ENCODE measurements around the gene LSM14A.

Gene LSM14A

GRCh38 chr19:34257559-34257924 is 85.2 kb downstream of the LSM14A start:
- Histone ChIP-seq H3K4me3 (ENCODE audit: low read depth, low read length) (no peak overlapping the region), H3K36me3 (ENCODE audit: control insufficient read depth, insufficient read depth, low read length) (no peaks in the 10 kb centered on the region), H3K27ac (ENCODE audit: low read depth, low read length) (no peak overlapping the region), H3K4me1 (ENCODE audit: control insufficient read depth, insufficient read depth, low read length) (peaks cover 20% of the 10 kb centered on the region), H3K9me3 (ENCODE audit: control insufficient read depth, insufficient read depth, low read length) (no peaks in the 10 kb centered on the region), H3K27me3 (ENCODE audit: control insufficient read depth, insufficient read depth, low read length) (no peaks in the 10 kb centered on the region), H3K9ac (ENCODE audit: low read depth, low read length) (no peak overlapping the region)

GRCh38 chr19:34259367-34260095 is 87.2 kb downstream of the LSM14A start:
- Histone ChIP-seq H3K27me3 (ENCODE audit: control insufficient read depth, insufficient read depth, low read length) (no peaks in the 10 kb centered on the region), H3K9me3 (ENCODE audit: control insufficient read depth, insufficient read depth, low read length) (no peaks in the 10 kb centered on the region), H3K4me1 (ENCODE audit: control insufficient read depth, insufficient read depth, low read length) (peaks cover 20% of the 10 kb centered on the region), H3K36me3 (ENCODE audit: control insufficient read depth, insufficient read depth, low read length) (no peaks in the 10 kb centered on the region), H3K27ac (ENCODE audit: low read depth, low read length) (no peak overlapping the region), H3K9ac (ENCODE audit: low read depth, low read length) (no peak overlapping the region), H3K4me3 (ENCODE audit: low read depth, low read length) (no peak overlapping the region)

DNA sequence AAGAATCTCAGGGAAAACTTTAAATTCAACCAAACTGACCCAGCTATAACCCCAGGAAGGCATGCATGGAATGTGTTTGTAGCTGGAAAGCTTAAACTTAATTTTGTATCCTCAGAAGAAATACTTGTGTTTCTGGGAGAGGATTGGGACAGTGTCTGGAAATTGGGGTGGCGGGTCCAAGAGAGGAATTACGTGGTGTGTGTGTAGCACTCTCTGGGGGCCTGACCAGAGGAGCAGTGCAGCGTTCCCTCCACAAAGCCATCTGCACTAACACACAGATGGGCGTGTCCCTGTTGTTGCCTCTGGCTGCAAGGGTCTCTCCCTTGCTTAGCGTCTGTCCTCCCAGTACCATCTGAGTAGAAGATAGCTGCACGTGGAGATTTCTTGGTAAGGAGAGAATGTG is 88.5 kb downstream of the LSM14A start:
- peaks cover 27% of the 10 kb centered on the region for H3K4me1 ChIP-seq (ENCODE audit: control insufficient read depth, insufficient read depth, low read length)
- H3K4me3 ChIP-seq (ENCODE audit: low read depth, low read length): peak overlapping the region; percentile 20; the same call in 1 of the 2 replicates
- H3K27ac ChIP-seq (ENCODE audit: low read depth, low read length): peak overlapping the region; percentile 37
- no peak overlapping the region for H3K9ac ChIP-seq (ENCODE audit: low read depth, low read length)
- no peaks in the 10 kb centered on the region for H3K36me3 ChIP-seq (ENCODE audit: control insufficient read depth, insufficient read depth, low read length)
- H3K9me3 ChIP-seq (ENCODE audit: control insufficient read depth, insufficient read depth, low read length): no peaks in the 10 kb centered on the region
- no peaks in the 10 kb centered on the region for H3K27me3 ChIP-seq (ENCODE audit: control insufficient read depth, insufficient read depth, low read length)

GRCh38 chr19:34261334-34262109 is 89.2 kb downstream of the LSM14A start:
- H3K4me1 ChIP-seq (ENCODE audit: control insufficient read depth, insufficient read depth, low read length): peaks cover 29% of the 10 kb centered on the region
- H3K9ac ChIP-seq (ENCODE audit: low read depth, low read length): no peak overlapping the region
- H3K4me3 ChIP-seq (ENCODE audit: low read depth, low read length): no peak overlapping the region
- H3K9me3 ChIP-seq (ENCODE audit: control insufficient read depth, insufficient read depth, low read length): no peaks in the 10 kb centered on the region
- H3K27me3 ChIP-seq (ENCODE audit: control insufficient read depth, insufficient read depth, low read length): no peaks in the 10 kb centered on the region
- H3K36me3 ChIP-seq (ENCODE audit: control insufficient read depth, insufficient read depth, low read length): no peaks in the 10 kb centered on the region
- H3K27ac ChIP-seq (ENCODE audit: low read depth, low read length): no peak overlapping the region

DNA sequence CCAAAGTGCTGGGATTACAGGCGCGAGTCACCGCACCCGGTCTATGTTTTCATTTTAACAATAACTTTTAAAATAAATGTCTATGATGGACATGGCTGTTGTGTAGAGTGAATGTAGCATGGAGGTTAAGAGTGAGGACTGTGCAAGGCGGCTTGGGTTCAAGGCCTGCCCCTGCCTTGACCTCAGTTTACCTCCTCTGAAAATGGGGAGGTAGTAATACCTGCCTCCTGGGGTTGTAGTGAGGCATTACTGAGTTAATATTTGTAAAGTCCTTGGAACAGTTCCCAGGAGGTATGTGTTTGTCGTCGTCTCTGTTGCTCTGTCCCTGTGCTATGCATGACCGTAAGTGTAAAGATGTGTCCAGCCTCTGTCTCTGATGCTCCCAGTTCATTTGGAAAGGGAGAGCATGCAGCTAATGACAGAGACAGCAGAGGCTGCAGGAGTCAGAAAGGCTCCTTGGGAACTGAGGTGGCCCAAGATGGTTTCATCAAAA is 91.5 kb downstream of the LSM14A start:
- no peak overlapping the region for H3K4me3 ChIP-seq (ENCODE audit: low read depth, low read length)
- H3K27me3 ChIP-seq (ENCODE audit: control insufficient read depth, insufficient read depth, low read length): no peaks in the 10 kb centered on the region
- H3K9ac ChIP-seq (ENCODE audit: low read depth, low read length): no peak overlapping the region
- H3K27ac ChIP-seq (ENCODE audit: low read depth, low read length): no peak overlapping the region
- H3K36me3 ChIP-seq (ENCODE audit: control insufficient read depth, insufficient read depth, low read length): no peaks in the 10 kb centered on the region
- H3K4me1 ChIP-seq (ENCODE audit: control insufficient read depth, insufficient read depth, low read length): peaks cover 29% of the 10 kb centered on the region
- H3K9me3 ChIP-seq (ENCODE audit: control insufficient read depth, insufficient read depth, low read length): no peaks in the 10 kb centered on the region

DNA sequence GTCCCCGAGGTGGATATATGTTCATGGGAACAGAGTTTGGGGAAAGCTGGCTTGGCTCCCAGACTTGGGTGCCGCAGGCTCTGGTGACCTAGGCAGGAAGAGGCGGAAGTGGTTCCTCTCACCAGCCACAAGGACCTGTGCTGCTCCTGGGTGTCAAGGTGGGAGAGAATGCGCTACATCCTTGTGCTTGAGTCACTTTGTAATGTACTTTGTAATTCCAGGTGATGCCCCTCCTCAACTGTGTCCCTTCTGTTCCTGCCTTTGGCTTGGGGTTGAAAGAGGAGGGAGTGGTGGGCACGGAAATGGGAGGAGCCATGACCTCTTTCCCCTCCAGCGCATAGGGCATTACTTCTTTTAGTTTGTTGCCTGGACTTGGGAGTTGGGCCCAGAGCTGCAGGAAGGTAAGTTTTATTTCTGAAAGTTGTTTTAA is 92.9 kb downstream of the LSM14A start:
- Histone ChIP-seq H3K9ac (ENCODE audit: low read depth, low read length) (no peak overlapping the region), H3K27ac (ENCODE audit: low read depth, low read length) (no peak overlapping the region), H3K4me1 (ENCODE audit: control insufficient read depth, insufficient read depth, low read length) (peaks cover 37% of the 10 kb centered on the region), H3K9me3 (ENCODE audit: control insufficient read depth, insufficient read depth, low read length) (no peaks in the 10 kb centered on the region), H3K36me3 (ENCODE audit: control insufficient read depth, insufficient read depth, low read length) (no peaks in the 10 kb centered on the region), H3K27me3 (ENCODE audit: control insufficient read depth, insufficient read depth, low read length) (no peaks in the 10 kb centered on the region), H3K4me3 (ENCODE audit: low read depth, low read length) (no peak overlapping the region)

GRCh38 chr19:34269081-34269480 is 96.8 kb downstream of the LSM14A start:
- no peaks in the 10 kb centered on the region for H3K27me3 ChIP-seq (ENCODE audit: control insufficient read depth, insufficient read depth, low read length)
- peaks cover 24% of the 10 kb centered on the region for H3K4me1 ChIP-seq (ENCODE audit: control insufficient read depth, insufficient read depth, low read length)
- no peaks in the 10 kb centered on the region for H3K9me3 ChIP-seq (ENCODE audit: control insufficient read depth, insufficient read depth, low read length)
- H3K4me3 ChIP-seq (ENCODE audit: low read depth, low read length): no peak overlapping the region
- no peak overlapping the region for H3K9ac ChIP-seq (ENCODE audit: low read depth, low read length)
- 0 out of 2 replicates have a peak, but pooled peaks cover 2% of the 10 kb centered on the region for H3K36me3 ChIP-seq (ENCODE audit: control insufficient read depth, insufficient read depth, low read length)
- H3K27ac ChIP-seq (ENCODE audit: low read depth, low read length): no peak overlapping the region

DNA sequence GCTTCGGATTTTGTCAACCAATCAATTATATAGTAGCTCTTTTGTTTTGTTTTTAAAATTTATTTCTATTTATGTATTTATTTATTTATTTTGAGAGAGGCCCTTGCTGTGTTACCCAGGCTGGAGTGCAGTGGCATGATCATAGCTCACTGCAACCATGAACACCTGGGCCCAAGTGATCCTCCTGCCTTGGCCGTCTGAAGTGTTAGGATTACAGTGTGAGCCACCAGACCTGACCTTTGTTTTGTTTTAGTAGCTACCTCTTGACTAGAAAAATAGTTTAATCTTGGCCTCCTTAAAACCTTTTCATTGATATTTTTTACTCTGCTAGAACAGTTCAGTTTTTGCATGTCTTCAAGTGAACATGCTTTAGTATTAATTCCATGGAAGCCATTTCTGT is 97.2 kb downstream of the LSM14A start:
- H3K4me3 ChIP-seq (ENCODE audit: low read depth, low read length): no peak overlapping the region
- H3K27me3 ChIP-seq (ENCODE audit: control insufficient read depth, insufficient read depth, low read length): no peaks in the 10 kb centered on the region
- no peak overlapping the region for H3K9ac ChIP-seq (ENCODE audit: low read depth, low read length)
- H3K27ac ChIP-seq (ENCODE audit: low read depth, low read length): peak overlapping the region; percentile 65
- peaks cover 24% of the 10 kb centered on the region for H3K4me1 ChIP-seq (ENCODE audit: control insufficient read depth, insufficient read depth, low read length)
- no peaks in the 10 kb centered on the region for H3K9me3 ChIP-seq (ENCODE audit: control insufficient read depth, insufficient read depth, low read length)
- 0 out of 2 replicates have a peak, but pooled peaks cover 2% of the 10 kb centered on the region for H3K36me3 ChIP-seq (ENCODE audit: control insufficient read depth, insufficient read depth, low read length)

- peak overlapping the region; percentile 65 for H3K27ac ChIP-seq (ENCODE audit: low read depth, low read length)
- H3K4me1 ChIP-seq (ENCODE audit: control insufficient read depth, insufficient read depth, low read length): peaks cover 19% of the 10 kb centered on the region
- H3K4me3 ChIP-seq (ENCODE audit: low read depth, low read length): no peak overlapping the region
- H3K27me3 ChIP-seq (ENCODE audit: control insufficient read depth, insufficient read depth, low read length): no peaks in the 10 kb centered on the region
- H3K36me3 ChIP-seq (ENCODE audit: control insufficient read depth, insufficient read depth, low read length): 0 out of 2 replicates have a peak, but pooled peaks cover 2% of the 10 kb centered on the region
- H3K9me3 ChIP-seq (ENCODE audit: control insufficient read depth, insufficient read depth, low read length): no peaks in the 10 kb centered on the region
- no peak overlapping the region for H3K9ac ChIP-seq (ENCODE audit: low read depth, low read length)
Observed at GRCh38 chr19:34269968-34270621, 97.8 kb downstream of the LSM14A start.

- Histone ChIP-seq H3K27me3 (ENCODE audit: control insufficient read depth, insufficient read depth, low read length) (no peaks in the 10 kb centered on the region), H3K36me3 (ENCODE audit: control insufficient read depth, insufficient read depth, low read length) (0 out of 2 replicates have a peak, but pooled peaks cover 2% of the 10 kb centered on the region), H3K4me1 (ENCODE audit: control insufficient read depth, insufficient read depth, low read length) (peaks cover 10% of the 10 kb centered on the region), H3K4me3 (ENCODE audit: low read depth, low read length) (no peak overlapping the region), H3K27ac (ENCODE audit: low read depth, low read length) (no peak overlapping the region), H3K9ac (ENCODE audit: low read depth, low read length) (no peak overlapping the region), H3K9me3 (ENCODE audit: control insufficient read depth, insufficient read depth, low read length) (no peaks in the 10 kb centered on the region)
Observed at GRCh38 chr19:34273121-34273520, 100.8 kb downstream of the LSM14A start.

Measured in HUES48 (cell line).